ENCODE results near the gene TSEN54.

Gene TSEN54

DNA sequence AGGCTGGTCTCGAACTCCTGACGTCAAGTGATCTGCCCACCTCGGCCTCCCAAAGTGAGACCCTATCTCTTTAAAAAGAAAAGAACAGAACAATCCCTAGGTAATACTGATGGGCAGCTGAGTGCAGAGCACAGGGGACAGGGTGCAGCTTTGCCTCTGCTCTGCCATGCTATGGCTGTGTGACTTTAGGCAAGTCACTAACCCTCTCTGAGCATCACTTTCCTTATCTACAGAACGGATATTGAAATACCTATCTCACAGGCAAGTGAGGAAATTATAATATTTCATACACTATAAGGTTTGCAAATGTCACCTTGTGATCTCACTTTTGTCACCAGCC, 5.1 kb upstream of the TSEN54 start:
- Histone ChIP-seq H3K27ac (replicated peaks) (no peak overlapping the region), H3K4me3 (replicated peaks; ENCODE audit: insufficient read depth, low read length) (no peak overlapping the region), H3K27me3 (ENCODE audit: insufficient read depth, poor library complexity, severe bottlenecking) (peaks cover 12% of the 10 kb centered on the region)
- TF ChIP-seq, protein P1, sequence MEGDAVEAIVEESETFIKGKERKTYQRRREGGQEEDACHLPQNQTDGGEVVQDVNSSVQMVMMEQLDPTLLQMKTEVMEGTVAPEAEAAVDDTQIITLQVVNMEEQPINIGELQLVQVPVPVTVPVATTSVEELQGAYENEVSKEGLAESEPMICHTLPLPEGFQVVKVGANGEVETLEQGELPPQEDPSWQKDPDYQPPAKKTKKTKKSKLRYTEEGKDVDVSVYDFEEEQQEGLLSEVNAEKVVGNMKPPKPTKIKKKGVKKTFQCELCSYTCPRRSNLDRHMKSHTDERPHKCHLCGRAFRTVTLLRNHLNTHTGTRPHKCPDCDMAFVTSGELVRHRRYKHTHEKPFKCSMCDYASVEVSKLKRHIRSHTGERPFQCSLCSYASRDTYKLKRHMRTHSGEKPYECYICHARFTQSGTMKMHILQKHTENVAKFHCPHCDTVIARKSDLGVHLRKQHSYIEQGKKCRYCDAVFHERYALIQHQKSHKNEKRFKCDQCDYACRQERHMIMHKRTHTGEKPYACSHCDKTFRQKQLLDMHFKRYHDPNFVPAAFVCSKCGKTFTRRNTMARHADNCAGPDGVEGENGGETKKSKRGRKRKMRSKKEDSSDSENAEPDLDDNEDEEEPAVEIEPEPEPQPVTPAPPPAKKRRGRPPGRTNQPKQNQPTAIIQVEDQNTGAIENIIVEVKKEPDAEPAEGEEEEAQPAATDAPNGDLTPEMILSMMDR (IDR thresholded peaks at IDR 0.05; ENCODE audit: insufficient read depth, low read length), result no peak
- TF ChIP-seq, protein P2, sequence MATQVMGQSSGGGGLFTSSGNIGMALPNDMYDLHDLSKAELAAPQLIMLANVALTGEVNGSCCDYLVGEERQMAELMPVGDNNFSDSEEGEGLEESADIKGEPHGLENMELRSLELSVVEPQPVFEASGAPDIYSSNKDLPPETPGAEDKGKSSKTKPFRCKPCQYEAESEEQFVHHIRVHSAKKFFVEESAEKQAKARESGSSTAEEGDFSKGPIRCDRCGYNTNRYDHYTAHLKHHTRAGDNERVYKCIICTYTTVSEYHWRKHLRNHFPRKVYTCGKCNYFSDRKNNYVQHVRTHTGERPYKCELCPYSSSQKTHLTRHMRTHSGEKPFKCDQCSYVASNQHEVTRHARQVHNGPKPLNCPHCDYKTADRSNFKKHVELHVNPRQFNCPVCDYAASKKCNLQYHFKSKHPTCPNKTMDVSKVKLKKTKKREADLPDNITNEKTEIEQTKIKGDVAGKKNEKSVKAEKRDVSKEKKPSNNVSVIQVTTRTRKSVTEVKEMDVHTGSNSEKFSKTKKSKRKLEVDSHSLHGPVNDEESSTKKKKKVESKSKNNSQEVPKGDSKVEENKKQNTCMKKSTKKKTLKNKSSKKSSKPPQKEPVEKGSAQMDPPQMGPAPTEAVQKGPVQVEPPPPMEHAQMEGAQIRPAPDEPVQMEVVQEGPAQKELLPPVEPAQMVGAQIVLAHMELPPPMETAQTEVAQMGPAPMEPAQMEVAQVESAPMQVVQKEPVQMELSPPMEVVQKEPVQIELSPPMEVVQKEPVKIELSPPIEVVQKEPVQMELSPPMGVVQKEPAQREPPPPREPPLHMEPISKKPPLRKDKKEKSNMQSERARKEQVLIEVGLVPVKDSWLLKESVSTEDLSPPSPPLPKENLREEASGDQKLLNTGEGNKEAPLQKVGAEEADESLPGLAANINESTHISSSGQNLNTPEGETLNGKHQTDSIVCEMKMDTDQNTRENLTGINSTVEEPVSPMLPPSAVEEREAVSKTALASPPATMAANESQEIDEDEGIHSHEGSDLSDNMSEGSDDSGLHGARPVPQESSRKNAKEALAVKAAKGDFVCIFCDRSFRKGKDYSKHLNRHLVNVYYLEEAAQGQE (IDR thresholded peaks at IDR 0.05; ENCODE audit: insufficient replicate concordance, low read depth), result no peak
- no peak for TF ChIP-seq SPI1 (IDR thresholded peaks at IDR 0.05; ENCODE audit: borderline replicate concordance, low read depth)
- TF ChIP-seq POLR2AphosphoS5 (IDR thresholded peaks at IDR 0.05; ENCODE audit: low read depth), result no peak
- no peak for TF ChIP-seq GABPA (IDR thresholded peaks at IDR 0.05; ENCODE audit: low read depth)
- no peak for DNase-seq (ENCODE audit: low read depth in 1 of 2, low spot score in 1 of 2)

DNA sequence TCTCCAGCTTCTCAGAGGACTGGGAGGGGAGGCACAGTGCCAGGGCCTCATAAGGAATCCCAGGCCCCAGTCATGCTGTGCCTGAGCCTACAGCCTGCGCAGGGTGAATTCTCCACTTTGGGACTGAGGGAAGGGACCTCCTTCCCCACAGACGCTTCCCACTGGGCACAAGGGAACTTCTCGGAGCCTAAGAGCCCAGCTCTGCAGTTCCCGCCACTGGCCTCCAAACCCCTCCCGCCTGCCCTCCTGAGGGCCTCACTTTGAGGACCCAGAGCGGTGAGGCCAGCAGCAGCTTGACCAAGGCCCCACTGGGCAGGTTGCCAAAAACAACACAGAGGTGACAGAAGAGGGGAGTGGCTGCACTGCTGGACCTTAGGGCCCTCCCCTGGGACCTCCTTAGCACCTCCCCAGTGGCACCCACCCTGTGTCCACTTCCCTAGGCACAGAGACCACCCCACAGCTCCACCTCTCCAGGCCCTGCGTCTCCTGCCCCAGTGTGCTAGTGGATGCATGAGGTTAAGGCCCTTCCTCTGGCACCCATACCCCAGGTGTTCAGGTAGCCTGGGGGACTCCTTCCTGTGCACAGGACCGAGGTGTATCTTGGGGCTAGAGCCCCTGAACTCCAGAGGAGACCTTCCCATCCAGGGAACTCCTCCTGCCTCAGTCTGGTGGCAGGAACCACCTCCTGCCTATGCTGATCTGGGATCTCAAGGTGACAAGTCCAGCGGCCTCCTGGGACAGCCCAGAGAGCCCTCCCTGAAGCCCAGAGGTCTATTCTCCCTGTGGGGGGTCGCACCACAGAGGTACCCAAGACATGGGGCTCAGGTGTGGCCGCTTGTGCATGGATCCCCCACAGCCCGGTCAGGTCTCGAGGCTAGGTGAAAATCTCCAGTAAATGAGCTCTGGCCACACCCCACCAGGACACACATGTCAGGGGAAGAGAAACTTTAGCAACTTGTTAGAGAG, 4.4 kb upstream of the TSEN54 start:
- no peak for DNase-seq (ENCODE audit: low read depth in 1 of 2, low spot score in 1 of 2)
- Histone ChIP-seq H3K4me3 (replicated peaks; ENCODE audit: insufficient read depth, low read length) (no peak overlapping the region), H3K27me3 (ENCODE audit: insufficient read depth, poor library complexity, severe bottlenecking) (peaks cover 12% of the 10 kb centered on the region), H3K27ac (replicated peaks) (no peak overlapping the region)
- no peak for TF ChIP-seq SPI1 (IDR thresholded peaks at IDR 0.05; ENCODE audit: borderline replicate concordance, low read depth)
- no peak for TF ChIP-seq GABPA (IDR thresholded peaks at IDR 0.05; ENCODE audit: low read depth)
- TF ChIP-seq, protein P2 (IDR thresholded peaks at IDR 0.05; ENCODE audit: insufficient replicate concordance, low read depth), result no peak
- TF ChIP-seq, protein P1 (IDR thresholded peaks at IDR 0.05; ENCODE audit: insufficient read depth, low read length), result no peak
- TF ChIP-seq POLR2AphosphoS5 (IDR thresholded peaks at IDR 0.05; ENCODE audit: low read depth), result no peak

DNA sequence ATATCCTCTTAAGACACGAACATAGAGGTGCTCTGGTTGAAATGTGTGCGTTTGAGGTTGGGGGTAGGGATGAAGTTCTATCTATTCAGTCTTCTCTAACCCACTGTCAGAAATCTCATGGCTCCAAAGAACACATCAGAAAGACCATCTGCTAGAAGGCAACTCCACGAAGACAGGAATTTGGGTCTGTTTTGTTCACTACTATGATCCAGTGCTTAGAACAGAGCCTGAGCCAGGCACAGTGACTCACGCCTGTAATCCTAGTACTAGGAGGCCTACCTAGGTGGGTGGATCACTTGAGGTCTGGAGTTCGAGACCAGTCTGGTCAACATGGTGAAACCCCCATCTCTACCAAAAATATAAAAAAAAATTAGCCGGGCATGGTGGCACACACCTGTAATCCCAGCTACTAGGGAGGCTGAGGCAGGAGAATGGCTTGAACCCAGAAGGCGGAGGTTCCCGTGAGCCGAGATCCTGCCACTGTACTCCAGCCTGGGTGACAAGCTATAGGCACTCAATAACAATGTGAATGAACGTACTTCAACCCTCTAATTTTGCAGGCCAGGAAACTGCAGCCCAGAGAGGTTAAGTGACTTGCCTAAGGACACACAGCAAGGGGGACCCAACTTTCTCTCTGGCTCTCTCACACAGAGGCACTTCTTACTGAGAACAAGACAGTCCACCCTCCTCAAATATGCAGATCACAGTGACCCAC, 3.2 kb upstream of the TSEN54 start:
- H3K4me3 ChIP-seq (replicated peaks; ENCODE audit: insufficient read depth, low read length), result no peak overlapping the region
- DNase-seq (ENCODE audit: low read depth in 1 of 2, low spot score in 1 of 2), result no peak
- H3K27me3 ChIP-seq (ENCODE audit: insufficient read depth, poor library complexity, severe bottlenecking), result peaks cover 12% of the 10 kb centered on the region
- H3K27ac ChIP-seq (replicated peaks), result no peak overlapping the region
- no peak for TF ChIP-seq POLR2AphosphoS5 (IDR thresholded peaks at IDR 0.05; ENCODE audit: low read depth)
- TF ChIP-seq, protein P2 (IDR thresholded peaks at IDR 0.05; ENCODE audit: insufficient replicate concordance, low read depth), result no peak
- TF ChIP-seq SPI1 (IDR thresholded peaks at IDR 0.05; ENCODE audit: borderline replicate concordance, low read depth), result no peak
- TF ChIP-seq GABPA (IDR thresholded peaks at IDR 0.05; ENCODE audit: low read depth), result no peak
- TF ChIP-seq, protein P1 (IDR thresholded peaks at IDR 0.05; ENCODE audit: insufficient read depth, low read length), result no peak
